NCI-H2107 treated with DMSO at 0.1 percent for 48 hours (cell line): ENCODE measurements around the gene GYPA.
"Not testable (repeated sequence)": the region's sequence is repeated elsewhere in the genome, so short reads cannot be mapped to it uniquely, and the experiment has no call there.

ENCODE experiments used
- DNase-seq: peaks from one replicate; lab custom pipeline; 2025; ENCODE audit not compliant: unreplicated experiment; lab: John Stamatoyannopoulos, UW

GYPA gene

DNA sequence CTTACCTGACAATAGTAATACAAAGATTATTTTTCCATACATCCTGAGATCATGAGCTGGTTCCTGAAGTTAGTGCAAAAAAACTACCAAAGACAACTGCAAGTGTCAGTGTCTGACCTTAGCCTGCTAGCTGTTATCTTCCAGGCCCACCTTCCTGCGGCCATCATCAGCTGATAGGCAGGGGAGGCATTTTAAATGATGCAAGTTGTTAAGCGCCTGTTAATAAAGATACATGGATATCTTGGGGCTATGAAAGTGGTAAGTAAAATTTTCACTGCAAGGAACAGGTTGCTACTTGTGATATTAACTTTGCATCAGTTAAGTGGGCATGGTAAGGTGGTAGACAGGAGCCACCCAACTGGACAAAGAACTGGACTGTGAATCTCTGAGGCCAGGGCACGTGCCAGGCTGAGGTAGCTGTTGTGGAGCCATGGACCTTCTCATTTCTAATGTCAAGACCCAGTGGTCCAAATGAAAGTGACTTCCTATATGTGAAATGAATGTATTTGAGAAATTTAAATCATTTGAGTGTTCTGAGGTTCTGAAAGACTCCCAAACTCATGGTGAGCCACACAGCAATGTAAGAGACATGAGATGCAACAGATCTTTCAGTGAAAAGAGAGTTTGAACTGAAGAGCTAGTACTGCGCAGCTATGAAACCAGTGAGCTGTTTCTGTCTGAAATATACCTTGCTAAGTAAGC lies at the start of gene GYPA:
GYPA (minus strand) TSS at position 125 of the 702 bp plus-strand sequence; CDS start at position 42, 83 bp downstream.
- not testable (repeated sequence) for DNase-seq

DNA sequence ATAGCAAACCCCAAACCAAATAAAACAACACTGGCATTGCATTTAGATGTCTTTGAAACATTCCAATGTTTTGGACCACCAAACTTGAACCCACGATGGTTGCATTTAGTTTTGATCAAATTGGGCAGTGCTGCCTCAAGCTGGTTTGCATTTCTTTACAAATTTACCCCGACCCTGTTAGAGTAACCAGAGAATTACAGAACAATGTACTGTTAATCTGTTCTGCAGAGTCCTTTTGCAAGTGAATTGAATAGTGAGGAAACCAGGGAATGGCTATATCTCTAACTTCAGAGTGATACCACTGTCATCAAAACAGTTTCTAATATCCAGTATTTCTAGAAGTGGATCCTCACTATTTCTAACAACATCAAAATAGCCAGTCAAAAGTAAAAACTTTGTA lies 49.5 kb upstream of the GYPA start:
- DNase-seq: no peak

DNA sequence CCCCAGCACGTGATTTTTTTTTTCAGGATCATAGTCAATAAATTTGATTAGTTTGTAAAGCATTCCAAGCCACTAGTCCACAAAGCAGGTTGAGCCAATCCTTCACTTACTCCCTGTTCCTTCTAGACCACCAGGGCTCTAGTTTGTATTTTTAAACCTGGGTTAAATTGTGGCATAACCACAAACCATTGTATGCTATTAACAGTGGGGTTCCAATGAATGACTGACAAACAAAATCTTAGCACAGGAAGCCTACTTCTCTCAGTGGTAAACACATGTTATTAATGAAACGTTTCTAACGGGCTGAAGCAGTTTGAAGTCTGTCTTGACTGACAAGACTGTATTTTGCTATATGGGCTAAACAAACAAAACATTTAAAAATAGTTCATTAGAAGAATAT lies 48.6 kb upstream of the GYPA start:
- DNase-seq: no peak

DNA sequence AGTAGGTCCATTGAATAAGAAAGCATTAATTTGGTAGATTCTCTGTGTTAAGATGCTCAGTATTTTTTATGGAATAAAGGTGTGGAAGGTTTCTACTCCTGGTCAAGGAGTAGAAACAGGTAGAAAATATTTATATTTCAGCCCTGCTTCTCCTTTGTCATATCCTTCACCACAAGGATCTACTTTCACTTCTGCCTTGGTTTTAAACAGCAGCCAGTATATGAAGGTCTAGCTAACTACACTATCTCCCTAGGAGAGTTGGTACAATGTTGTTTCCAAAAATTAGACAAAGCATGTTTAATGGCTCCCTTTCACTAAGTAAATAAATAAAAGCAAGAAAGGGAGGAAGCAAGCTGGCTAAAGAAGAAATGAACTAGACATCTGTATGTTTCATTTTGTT lies 44.6 kb upstream of the GYPA start:
- no peak for DNase-seq

DNA sequence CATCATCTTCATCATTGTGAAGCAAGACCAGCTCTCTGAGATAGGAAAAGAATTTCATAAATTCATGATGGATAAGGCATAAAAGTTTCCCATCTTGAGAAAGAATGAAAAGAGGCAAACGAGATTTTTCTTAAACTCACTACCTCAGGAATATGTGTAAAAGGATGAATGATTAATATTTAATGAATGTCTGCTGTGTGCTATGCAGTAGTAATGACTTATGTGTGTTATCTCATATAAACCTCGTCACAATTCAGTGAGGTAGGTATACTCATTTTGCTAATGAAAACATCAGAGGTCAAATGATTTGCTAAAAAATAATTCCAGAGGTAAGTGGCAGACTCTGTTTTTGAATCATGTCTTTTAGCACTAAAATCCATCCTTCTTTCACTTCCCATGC lies 42.6 kb upstream of the GYPA start:
- no peak for DNase-seq

DNA sequence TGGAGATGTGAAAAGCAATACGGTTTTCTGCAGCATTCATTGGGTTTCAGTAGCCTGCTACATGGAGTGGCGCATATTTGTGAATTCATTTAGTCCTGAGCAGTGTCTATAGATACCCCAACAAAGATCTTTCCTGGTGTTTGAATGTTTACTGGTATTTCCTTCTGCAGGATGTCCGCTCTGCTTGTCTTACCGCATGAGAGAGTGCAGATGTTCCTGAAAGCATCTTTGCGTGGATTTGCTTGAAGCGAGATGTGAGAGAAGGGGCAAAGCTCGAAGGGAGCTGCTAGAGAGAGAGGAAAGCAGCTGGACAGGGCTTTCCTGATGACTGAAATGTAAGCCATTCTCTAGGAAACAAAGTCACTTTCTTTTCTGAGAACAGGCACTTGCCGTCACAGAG lies 40.9 kb upstream of the GYPA start:
- DNase-seq: no peak

DNA sequence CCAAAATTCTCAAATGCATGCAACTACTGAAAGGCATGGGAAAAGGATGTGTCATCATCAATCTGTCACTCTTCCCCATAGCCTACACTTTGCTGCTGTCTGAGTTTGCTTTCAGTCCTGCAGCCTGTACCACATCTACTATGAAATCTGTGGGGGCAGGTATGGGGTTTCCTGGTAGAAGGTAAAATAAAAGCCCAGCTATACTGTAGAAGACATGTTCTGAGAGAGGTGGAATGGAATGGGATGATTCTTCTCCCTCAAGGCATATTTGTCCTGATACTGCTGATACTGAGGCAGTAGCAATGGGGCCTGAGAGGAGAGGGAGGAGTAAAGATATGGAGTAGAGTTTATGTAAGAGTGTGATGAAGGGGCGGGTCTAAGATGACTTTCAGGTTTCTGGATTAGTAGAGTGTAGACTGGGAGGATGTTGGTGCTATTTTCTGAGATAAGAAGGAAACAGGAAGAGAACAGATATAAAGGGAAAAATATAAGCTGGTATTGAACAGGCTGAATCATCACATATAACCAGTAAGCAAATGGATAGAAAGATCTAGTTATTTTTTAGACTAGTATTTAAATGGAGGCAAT lies 38.7 kb upstream of the GYPA start:
- no peak for DNase-seq

DNA sequence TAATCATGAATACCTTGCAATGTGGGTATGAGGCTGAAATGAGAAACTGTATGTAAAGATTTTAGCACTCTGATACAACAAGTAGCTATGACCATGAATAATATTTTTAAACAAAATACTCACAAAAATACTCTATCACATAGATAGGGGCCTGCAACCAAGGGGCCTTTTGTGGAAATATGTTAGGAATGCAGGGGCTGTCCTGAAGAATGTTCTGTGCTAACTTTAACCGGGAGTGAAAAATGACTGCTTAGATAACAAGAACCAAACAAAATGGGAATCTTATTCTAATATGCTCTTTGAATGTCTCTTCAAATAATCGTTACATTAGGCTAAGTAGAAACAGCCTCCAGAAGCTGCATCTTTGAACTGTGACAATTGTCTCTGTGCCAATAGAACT lies 37.9 kb upstream of the GYPA start:
- no peak for DNase-seq

DNA sequence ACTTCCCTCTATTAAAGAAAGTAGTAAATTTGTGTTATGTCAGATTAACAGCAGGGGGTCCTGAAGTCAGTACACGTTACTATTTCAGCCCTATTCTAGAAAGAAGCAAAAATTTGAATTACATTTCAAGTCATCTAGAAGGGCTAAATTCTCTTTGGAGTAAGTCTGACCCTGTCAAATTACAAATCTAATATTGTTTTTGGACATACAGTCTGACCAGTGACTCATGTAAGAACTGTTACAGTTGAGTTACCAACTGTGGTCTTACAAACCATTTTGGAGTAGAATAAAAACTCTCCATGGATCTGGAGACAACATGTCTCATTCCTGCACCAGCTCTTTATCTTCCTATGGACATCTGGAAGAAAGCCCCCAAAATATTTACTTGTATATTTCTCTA lies 36.0 kb upstream of the GYPA start:
- DNase-seq: no peak

DNA sequence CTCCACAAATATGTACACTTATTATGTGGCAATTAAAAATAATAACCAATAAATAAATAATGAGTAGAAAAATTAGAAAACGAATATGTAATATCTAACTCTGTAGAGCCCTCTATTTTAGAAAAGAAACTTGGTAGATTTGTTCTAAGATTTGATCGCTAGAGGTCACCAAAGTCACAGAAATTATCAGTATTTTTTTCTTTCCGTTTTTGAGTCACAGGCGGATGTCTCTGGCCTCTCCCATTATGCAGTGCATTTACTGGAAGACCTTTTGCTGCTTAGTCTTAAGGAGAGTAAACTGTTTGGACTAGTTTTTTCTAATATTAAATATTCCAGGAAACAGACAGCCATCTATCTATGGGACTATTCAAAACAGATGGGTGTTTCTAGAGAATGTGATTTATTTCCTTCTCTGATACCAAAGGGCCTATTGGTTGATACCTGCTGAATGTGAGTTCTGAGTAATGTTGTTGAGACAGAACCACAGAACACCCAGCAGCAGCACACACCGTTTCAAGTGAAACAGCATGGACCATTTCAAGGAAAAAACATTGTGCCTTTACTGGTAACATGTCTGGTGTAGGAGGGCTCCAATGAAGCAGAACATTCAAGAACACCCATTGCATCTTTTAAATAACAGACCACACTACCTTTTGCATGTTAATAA lies 34.0 kb upstream of the GYPA start:
- DNase-seq: peak; percentile 15

DNA sequence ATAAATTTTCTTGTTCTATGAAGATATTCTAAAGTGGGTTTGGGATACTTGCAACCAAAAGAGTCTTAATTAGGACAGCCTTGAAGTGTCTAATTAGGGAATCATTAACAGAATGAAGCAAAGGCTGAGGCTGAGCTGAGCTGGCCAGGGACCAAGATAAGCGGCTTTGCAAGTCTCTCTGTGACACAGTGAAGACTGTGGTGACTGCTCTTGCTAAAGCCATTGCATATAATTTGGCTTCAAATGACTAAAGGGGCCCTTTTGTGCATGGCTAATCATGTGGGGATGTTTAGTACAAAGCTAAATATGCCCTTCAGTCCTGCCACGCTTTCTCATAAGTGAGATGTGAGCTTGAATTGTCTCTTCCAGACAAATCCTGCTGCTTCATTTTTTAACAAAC lies 31.2 kb upstream of the GYPA start:
- DNase-seq: no peak

DNA sequence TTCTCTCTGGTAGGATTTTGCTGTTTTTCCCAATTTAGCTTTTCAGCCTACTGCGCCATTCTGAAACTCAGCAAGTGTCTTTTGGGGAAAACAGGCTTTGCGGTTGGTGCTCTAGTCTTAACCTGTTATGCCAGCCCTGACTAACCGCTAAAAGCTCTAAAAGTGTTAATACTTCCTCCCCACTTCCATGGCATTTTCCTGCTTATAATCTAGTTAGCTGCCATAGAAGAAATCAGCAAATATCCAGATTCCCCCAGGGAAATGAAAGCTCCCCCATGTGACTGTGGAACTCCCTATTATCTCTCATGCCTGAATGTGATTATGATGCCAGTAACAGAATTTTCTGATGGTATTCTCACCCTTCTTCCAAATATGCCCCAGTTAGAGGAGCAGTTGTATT lies 28.7 kb upstream of the GYPA start:
- DNase-seq: no peak

DNA sequence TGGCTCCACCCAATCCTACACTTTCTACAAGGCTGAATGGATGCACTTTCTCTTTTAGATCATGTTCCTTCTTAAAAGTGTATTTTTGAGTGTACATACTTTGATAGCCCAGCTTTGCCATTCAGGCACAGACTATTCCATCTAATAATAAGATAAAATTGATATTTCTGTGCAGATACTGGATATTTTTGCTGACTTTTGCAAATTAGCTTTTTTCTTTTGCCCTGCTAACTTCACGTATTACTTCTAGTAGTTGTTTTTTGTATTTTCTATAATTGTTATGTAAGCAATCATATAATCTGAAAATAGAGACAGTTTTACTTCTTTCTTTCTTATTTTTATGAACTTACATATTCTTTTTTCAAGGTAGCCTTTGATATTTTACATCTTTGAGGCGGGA lies 13.5 kb upstream of the GYPA start:
- DNase-seq: no peak

DNA sequence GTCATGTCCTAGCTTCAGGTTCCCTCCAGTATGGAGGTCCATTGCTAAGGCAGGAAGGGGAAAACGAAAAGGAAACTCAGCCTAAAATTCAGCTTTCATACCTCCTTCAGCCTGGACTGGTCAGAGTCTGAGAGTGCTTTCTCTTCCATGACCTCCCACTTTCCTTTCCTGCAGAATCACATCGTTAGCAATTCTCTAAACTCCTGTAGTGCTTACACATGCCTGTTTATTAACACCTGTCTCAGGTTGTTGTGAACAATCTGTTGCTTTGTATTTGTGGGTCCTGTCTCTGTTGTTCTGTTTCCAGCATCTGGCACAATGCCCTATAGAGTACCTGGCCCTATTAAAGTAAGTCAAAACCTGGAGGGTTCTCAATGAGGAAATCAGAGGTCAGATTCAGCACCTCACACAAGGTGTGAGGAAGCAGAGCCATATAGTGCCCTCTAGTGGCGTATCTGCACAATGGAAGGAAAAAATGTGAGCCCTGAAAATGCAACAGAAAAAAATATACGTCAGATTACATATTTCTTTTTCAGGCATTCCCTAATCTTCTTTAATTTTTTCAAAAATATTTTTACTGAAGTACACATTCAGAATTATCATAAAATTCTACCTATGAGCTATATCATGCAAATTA lies 2.3 kb upstream of the GYPA start:
- DNase-seq: peak; percentile 10

DNA sequence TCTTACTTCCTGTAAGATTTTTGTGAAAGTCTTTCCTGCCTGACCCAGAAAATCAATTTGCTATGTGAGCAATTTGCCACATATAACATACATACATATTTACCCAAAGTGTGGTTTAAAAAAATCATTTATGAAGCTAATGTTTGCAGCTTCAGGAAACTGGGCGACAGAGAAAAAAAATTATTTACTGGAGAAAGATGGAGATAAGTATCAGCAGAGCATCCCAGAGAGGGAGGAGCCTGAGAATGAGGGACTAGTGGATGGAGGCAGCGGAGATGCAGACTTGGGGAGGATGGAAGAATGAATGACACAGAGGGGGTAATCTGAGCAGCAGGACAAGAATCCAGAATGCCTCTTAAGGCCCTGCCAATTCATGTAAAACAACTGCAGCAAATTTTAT lies 975 bp upstream of the GYPA start:
- DNase-seq: no peak

DNA sequence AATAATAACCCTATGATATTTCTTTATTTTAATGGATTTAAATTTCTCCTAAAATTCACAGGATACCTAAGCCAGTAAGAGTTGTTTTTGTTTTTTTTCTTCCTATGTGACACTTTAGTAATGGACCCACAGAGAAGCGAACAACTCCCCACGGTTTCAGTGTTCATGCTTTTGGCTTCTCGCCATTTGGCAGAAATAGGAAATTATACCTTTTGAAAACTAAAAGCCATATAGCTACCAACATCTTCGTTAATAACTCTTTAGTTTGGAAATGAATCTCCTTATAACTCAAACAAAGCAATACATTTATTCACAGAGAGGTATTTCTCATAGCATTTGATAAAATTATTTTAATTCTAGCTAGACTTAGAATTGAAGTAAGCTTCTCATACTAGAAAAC lies 527 bp downstream of the GYPA start:
- DNase-seq: not testable (repeated sequence)

DNA sequence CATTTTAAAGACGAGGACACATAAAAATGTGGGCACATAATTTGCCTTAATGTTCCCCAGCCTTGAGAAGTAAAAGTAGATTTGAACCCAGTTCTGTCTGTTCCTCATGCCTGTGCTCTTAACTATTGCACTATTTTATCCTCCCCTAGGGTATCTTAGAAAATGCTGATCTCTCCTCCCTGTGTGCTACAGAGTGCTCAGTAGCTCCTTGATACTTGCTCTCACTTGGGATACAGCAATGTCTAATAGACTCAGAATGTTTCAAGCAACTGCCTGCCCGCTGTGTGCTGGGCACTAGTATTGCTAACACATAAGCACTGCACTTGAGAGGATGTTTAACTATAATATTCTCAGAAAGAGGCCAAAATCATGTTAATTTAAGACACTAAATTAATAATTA lies 971 bp downstream of the GYPA start:
- not testable (repeated sequence) for DNase-seq

DNA sequence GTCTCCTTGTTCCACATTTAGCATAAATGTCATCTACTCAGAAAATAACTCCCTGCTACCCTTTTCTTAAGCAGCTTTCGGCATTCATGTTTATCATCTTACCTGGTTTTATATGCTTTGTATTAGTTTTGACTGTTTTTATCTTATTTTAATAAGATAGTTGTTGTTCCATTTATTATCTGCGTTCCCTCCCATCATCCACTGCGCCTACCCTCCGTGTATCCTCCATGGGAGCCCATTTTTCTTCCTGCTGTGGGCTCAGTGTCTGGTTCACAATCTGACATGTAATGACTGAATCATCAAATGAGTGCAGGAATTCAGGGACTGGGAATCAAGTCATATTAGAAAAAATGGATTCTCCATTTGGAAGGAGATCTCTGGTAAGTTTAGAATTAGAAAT lies 2.3 kb downstream of the GYPA start:
- DNase-seq: not testable (repeated sequence)

DNA sequence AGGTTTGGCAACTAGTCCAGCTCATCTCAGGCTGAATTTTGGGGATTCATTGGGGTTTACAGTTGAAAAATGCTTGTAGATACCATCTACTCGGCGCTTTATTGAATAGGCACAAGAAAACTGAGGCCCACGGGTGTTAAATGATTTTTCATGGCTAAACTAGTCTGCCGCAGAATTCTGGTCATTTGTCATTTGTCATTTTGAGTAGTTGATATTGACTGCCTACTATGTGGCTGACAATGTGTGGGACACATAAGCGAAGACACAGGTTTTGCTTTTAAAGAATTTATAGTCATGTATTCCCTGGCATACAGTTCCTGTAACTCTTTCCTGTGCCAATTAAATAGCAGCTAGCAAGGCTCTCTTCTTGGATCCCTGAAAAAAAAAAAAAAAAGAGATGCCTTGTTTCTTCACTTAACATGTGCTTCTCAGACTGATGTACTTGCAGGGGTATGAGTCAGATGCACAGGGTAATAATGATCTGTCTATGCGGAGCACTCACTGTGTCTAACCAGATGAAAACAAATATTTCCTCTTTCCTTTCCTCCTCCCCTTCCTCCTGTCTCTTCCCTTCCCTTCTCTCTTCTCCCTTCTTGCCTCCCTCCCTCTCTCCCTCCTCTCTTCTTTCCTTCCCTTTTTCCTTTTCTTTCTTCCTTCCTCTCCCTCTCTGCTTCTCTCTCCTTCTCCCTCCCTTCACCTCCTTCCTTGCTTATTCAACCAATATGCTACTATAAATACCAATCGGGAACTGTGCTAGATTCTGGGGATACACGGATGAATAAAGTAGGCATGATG lies 3.2 kb downstream of the GYPA start:
- not testable (repeated sequence) for DNase-seq

DNA sequence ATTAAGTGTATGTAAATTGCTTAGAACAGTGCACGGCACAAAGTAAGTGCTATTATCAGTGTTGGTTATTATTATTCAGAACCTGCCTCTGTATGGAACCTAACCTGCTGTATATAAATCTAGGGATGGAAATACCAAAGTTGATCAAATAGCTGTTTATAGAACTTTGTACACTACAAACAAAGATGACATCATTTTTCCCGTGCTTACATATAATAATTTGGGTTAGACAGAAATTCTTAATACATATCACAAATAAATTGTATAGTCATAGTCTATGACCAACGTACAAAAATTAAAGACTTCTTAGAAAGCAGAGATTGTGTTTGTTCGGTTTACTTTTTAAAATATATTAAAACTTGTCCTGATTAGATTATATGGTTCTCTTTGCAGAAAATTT lies 4.3 kb downstream of the GYPA start:
- not testable (repeated sequence) for DNase-seq

DNA sequence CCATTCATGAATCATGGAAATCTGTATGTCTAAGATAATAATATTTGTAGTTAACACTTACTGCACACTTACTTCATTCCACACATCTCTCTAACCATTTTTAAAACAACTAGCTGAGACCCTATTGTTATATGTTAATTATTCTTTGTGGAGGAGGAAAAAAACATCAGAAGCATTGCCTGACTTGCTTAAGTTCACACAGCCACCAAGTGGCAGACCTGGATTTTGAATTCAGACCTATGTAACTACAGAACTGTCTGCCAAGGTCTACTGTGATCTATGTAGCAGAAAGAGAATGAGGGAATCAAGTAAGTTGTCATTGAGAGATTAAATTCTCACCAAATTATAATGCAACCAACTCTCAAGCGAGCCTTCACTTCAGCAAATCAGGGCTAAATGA lies 10.4 kb downstream of the GYPA start:
- not testable (repeated sequence) for DNase-seq
